Natural killer cell treated with Interleukin-12 subunit alpha and Interleukin-12 subunit beta and Interleukin-15 and Interleukin-18, amount 100 ng/mL, for 72 hours (primary cell): Measurements from ENCODE around the gene COL7A1. TPM values are rescaled to one million over a fixed set of nuclear protein-coding genes. Genes with fewer than 3 reads are reported as not detected.

Source experiments
- ATAC-seq, 2 donors: fragments of 150-1000 bp; cut with Tn5 transposase in 1 of 2; sonication (Bioruptor Pico), chemical (Tn5 transposase) in 1 of 2; 2 replicates each; pipeline ENCODE4 v1.10.0; 2021
- DNase-seq: peaks from one replicate; pipeline ENCODE4 v3.0.0; 2022; ENCODE audit warnings: low spot score
- H3K27ac Mint-ChIP-seq, 2 donors: 1 replicate in 1 of 2; 2 replicates in 1 of 2; pipeline ENCODE4 v1.8.0; 2022; ENCODE audit warnings: mixed read lengths in 2 of 2, mild to moderate bottlenecking in 1 of 2, moderate library complexity in 1 of 2
- H3K27me3 Mint-ChIP-seq, 2 donors: 1 replicate in 1 of 2; 2 replicates in 1 of 2; pipeline ENCODE4 v1.8.0; 2022; ENCODE audit warnings: mixed read lengths in 2 of 2
- H3K36me3 Mint-ChIP-seq: one replicate; pipeline ENCODE4 v1.8.0; 2022; ENCODE audit warnings: mixed read lengths
- H3K4me1 Mint-ChIP-seq, 2 donors: 1 replicate in 1 of 2; 2 replicates in 1 of 2; pipeline ENCODE4 v1.8.0; 2022; ENCODE audit warnings: low read depth in 2 of 2, mixed read lengths in 2 of 2, mild to moderate bottlenecking in 1 of 2
- H3K4me3 Mint-ChIP-seq: one replicate; pipeline ENCODE4 v1.8.0; 2022; ENCODE audit warnings: mixed read lengths
- H3K9me3 Mint-ChIP-seq: 2 replicates; pipeline ENCODE4 v1.8.0; 2022; ENCODE audit warnings: mixed read lengths
- total RNA-seq, 2 donors: library from RNA; stranded (reverse); gene quantifications; one replicate each; pipeline ENCODE4 v1.2.3, GENCODE V29; 2022

The COL7A1 gene
- total RNA-seq, 2 donors from 2014 or later, result 1.5 to 1.8 TPM

- peaks cover 0 to 7% of the 10 kb centered on the region in 2 donors for H3K4me1 Mint-ChIP-seq
- no peak overlapping the region for H3K27ac Mint-ChIP-seq
- no peak for ATAC-seq
- no peak for DNase-seq
- H3K4me3 Mint-ChIP-seq, result no peak overlapping the region
- H3K36me3 Mint-ChIP-seq, result peaks cover 10% of the 10 kb centered on the region
- no peaks in the 10 kb centered on the region for H3K9me3 Mint-ChIP-seq
- H3K27me3 Mint-ChIP-seq, result no peaks in the 10 kb centered on the region
Observed at GRCh38 chr3:48601622-48601994, 6.5 kb upstream of the COL7A1 start.

- DNase-seq (peak; percentile 48), ATAC-seq (no peak)
- H3K27ac Mint-ChIP-seq, result no peak overlapping the region
- peaks cover 0 to 4% of the 10 kb centered on the region in 2 donors for H3K27me3 Mint-ChIP-seq
- no peaks in the 10 kb centered on the region for H3K9me3 Mint-ChIP-seq
- peaks cover 10% of the 10 kb centered on the region for H3K36me3 Mint-ChIP-seq
- peaks cover 0 to 10% of the 10 kb centered on the region in 2 donors for H3K4me1 Mint-ChIP-seq
- no peak overlapping the region for H3K4me3 Mint-ChIP-seq
Observed at GRCh38 chr3:48600711-48601621, 5.8 kb upstream of the COL7A1 start.

GRCh38 chr3:48599509-48600285, 4.6 kb upstream of the COL7A1 start:
- DNase-seq (peak; percentile 35), ATAC-seq (no peak)
- Mint-ChIP-seq H3K27ac (no peak overlapping the region), H3K36me3 (peaks cover 10% of the 10 kb centered on the region), H3K4me3 (no peak overlapping the region), H3K4me1 (peaks cover 0 to 11% of the 10 kb centered on the region in 2 donors), H3K9me3 (no peaks in the 10 kb centered on the region), H3K27me3 (peaks cover 0 to 6% of the 10 kb centered on the region in 2 donors)

- peaks cover 10% of the 10 kb centered on the region for H3K36me3 Mint-ChIP-seq
- DNase-seq (peak; percentile 53), ATAC-seq (no peak)
- H3K9me3 Mint-ChIP-seq, result no peaks in the 10 kb centered on the region
- no peak overlapping the region for H3K4me3 Mint-ChIP-seq
- no peak overlapping the region for H3K27ac Mint-ChIP-seq
- peaks cover 0 to 8% of the 10 kb centered on the region in 2 donors for H3K4me1 Mint-ChIP-seq
- peaks cover 0 to 6% of the 10 kb centered on the region in 2 donors for H3K27me3 Mint-ChIP-seq
Observed at GRCh38 chr3:48599077-48599501, 4.0 kb upstream of the COL7A1 start.

- DNase-seq (peak; percentile 45), ATAC-seq (no peak)
- peaks cover 0 to 6% of the 10 kb centered on the region in 2 donors for H3K27me3 Mint-ChIP-seq
- H3K4me1 Mint-ChIP-seq, result peaks cover 0 to 8% of the 10 kb centered on the region in 2 donors
- H3K9me3 Mint-ChIP-seq, result no peaks in the 10 kb centered on the region
- H3K36me3 Mint-ChIP-seq, result peaks cover 10% of the 10 kb centered on the region
- H3K27ac Mint-ChIP-seq, result no peak overlapping the region
- no peak overlapping the region for H3K4me3 Mint-ChIP-seq
Observed at GRCh38 chr3:48598323-48599076, 3.4 kb upstream of the COL7A1 start.

GRCh38 chr3:48597408-48597800, 2.3 kb upstream of the COL7A1 start:
- Mint-ChIP-seq H3K4me1 (peaks cover 0 to 8% of the 10 kb centered on the region in 2 donors), H3K27me3 (peaks cover 0 to 9% of the 10 kb centered on the region in 2 donors), H3K27ac (no peak overlapping the region), H3K4me3 (no peak overlapping the region), H3K36me3 (peaks cover 2% of the 10 kb centered on the region), H3K9me3 (no peaks in the 10 kb centered on the region)
- DNase-seq (peak; percentile 57), ATAC-seq (no peak)

GRCh38 chr3:48596676-48597407, 1.7 kb upstream of the COL7A1 start:
- ATAC-seq (no peak), DNase-seq (peak; percentile 52)
- no peak overlapping the region for H3K4me3 Mint-ChIP-seq
- H3K9me3 Mint-ChIP-seq, result no peaks in the 10 kb centered on the region
- peaks cover 0 to 8% of the 10 kb centered on the region in 2 donors for H3K4me1 Mint-ChIP-seq
- H3K36me3 Mint-ChIP-seq, result no peaks in the 10 kb centered on the region
- no peak overlapping the region for H3K27ac Mint-ChIP-seq
- peaks cover 0 to 9% of the 10 kb centered on the region in 2 donors for H3K27me3 Mint-ChIP-seq

- H3K4me1 Mint-ChIP-seq, result peaks cover 0 to 8% of the 10 kb centered on the region in 2 donors
- H3K4me3 Mint-ChIP-seq, result no peak overlapping the region
- no peak for ATAC-seq
- H3K27ac Mint-ChIP-seq, result no peak overlapping the region
- no peaks in the 10 kb centered on the region for H3K36me3 Mint-ChIP-seq
- DNase-seq, result peak; percentile 49
- peaks cover 0 to 10% of the 10 kb centered on the region in 2 donors for H3K27me3 Mint-ChIP-seq
- H3K9me3 Mint-ChIP-seq, result no peaks in the 10 kb centered on the region
Observed at GRCh38 chr3:48596157-48596556, 1.0 kb upstream of the COL7A1 start.

GRCh38 chr3:48595526-48596121, 495 bp upstream of the COL7A1 start:
- H3K9me3 Mint-ChIP-seq, result no peaks in the 10 kb centered on the region
- H3K27ac Mint-ChIP-seq, result no peak overlapping the region
- H3K36me3 Mint-ChIP-seq, result no peaks in the 10 kb centered on the region
- H3K27me3 Mint-ChIP-seq, result peaks cover 0 to 15% of the 10 kb centered on the region in 2 donors
- ATAC-seq, result no peak
- DNase-seq, result peak; percentile 57
- H3K4me1 Mint-ChIP-seq, result peaks cover 0 to 4% of the 10 kb centered on the region in 2 donors
- H3K4me3 Mint-ChIP-seq, result no peak overlapping the region

GRCh38 chr3:48594417-48595049, 596 bp downstream of the COL7A1 start:
- DNase-seq (peak; percentile 54), ATAC-seq (no peak)
- Mint-ChIP-seq H3K4me1 (peaks cover 0 to 4% of the 10 kb centered on the region in 2 donors), H3K27ac (no peak overlapping the region), H3K27me3 (peaks cover 5 to 21% of the 10 kb centered on the region in 2 donors), H3K36me3 (no peaks in the 10 kb centered on the region), H3K9me3 (no peaks in the 10 kb centered on the region), H3K4me3 (no peak overlapping the region)

- no peak for ATAC-seq
- H3K36me3 Mint-ChIP-seq, result no peaks in the 10 kb centered on the region
- peaks cover 0 to 4% of the 10 kb centered on the region in 2 donors for H3K4me1 Mint-ChIP-seq
- H3K27ac Mint-ChIP-seq, result no peak overlapping the region
- no peaks in the 10 kb centered on the region for H3K9me3 Mint-ChIP-seq
- DNase-seq, result no peak
- peaks cover 13 to 28% of the 10 kb centered on the region in 2 donors for H3K27me3 Mint-ChIP-seq
- H3K4me3 Mint-ChIP-seq, result no peak overlapping the region
Observed at GRCh38 chr3:48593337-48593736, 1.8 kb downstream of the COL7A1 start.

GRCh38 chr3:48592519-48593087, 2.5 kb downstream of the COL7A1 start:
- Mint-ChIP-seq H3K27ac (no peak overlapping the region), H3K4me1 (peaks cover 0 to 4% of the 10 kb centered on the region in 2 donors), H3K36me3 (no peaks in the 10 kb centered on the region), H3K9me3 (no peaks in the 10 kb centered on the region), H3K4me3 (no peak overlapping the region), H3K27me3 (peaks cover 13 to 32% of the 10 kb centered on the region in 2 donors)
- DNase-seq (no peak), ATAC-seq (no peak)
